SJCRH30 (cell line): Measurements from ENCODE around the gene TAS2R39. TPM values are rescaled to one million over a fixed set of nuclear protein-coding genes. Genes with fewer than 3 reads are reported as not detected.
A peak's percentile ranks its signal among the peaks of the same experiment; 100 is the strongest.
"Not testable (repeated sequence)": the region's sequence is repeated elsewhere in the genome, so short reads cannot be mapped to it uniquely, and the experiment has no call there.

Source experiments
- DNase-seq, 2 experiments: peaks; one replicate each; pipeline ENCODE4 v3.0.0-alpha.2; 2015 to 2020
- H3K27ac ChIP-seq: fragments of 250-450 bp; sonication (Bioruptor Pico); 2 replicates; pipeline ENCODE4 v1.5.1; 2020; ENCODE audit warnings: mild to moderate bottlenecking, moderate library complexity
- H3K27me3 ChIP-seq: fragments of 250-450 bp; sonication (Bioruptor Pico); 2 replicates; pipeline ENCODE4 v1.5.1; 2020; ENCODE audit warnings: mild to moderate bottlenecking, moderate library complexity
- H3K36me3 ChIP-seq: fragments of 250-450 bp; sonication (Bioruptor Pico); 2 replicates; pipeline ENCODE4 v1.5.1; 2020; ENCODE audit warnings: mild to moderate bottlenecking, moderate library complexity
- H3K4me1 ChIP-seq: fragments of 250-450 bp; sonication (Bioruptor Pico); 2 replicates; pipeline ENCODE4 v1.5.1; 2020; ENCODE audit warnings: mild to moderate bottlenecking, moderate library complexity
- H3K4me3 ChIP-seq: fragments of 250-450 bp; sonication (Bioruptor Pico); 2 replicates; pipeline ENCODE4 v1.5.1; 2020; ENCODE audit warnings: mild to moderate bottlenecking, moderate library complexity
- H3K9me3 ChIP-seq: fragments of 250-450 bp; sonication (Bioruptor Pico); replicated peaks from 2 replicates; pipeline ENCODE4 v1.5.1; 2020; ENCODE audit warnings: mild to moderate bottlenecking, moderate library complexity
- total RNA-seq: library from RNA; depleted of rRNA; stranded (reverse); fragments of >200 nt; shearing (Covaris generic); gene quantifications from 2 replicates; pipeline ENCODE4 v1.2.3, GENCODE V29; 2014

Gene TAS2R39
- total RNA-seq, 1 experiment from 2014 or later: not detected

DNA sequence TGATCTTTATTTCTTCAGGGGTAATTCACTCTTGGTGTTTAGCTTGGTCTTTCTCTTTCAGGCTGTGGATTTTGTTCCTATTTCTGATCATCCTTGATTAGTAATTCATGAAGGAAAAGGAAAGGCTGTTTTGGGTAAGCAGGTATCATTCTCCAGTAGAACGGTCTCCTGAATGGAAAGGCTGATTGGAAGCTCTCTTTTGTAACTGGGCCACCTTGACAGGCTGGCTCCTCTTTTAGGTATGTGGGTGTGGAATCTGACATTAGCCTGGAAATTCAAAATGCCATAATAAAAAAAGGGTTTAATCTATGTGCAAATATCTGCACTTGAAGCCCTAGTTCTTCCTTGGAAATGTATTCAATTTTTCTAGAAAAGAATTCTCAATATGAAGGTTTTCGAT is 18.9 kb downstream of the TAS2R39 start:
- H3K36me3 ChIP-seq: no peaks in the 10 kb centered on the region
- H3K9me3 ChIP-seq: no peaks in the 10 kb centered on the region
- no peak for DNase-seq
- H3K27me3 ChIP-seq: no peaks in the 10 kb centered on the region
- peaks cover 3% of the 10 kb centered on the region; the same call in 1 of the 2 replicates for H3K4me1 ChIP-seq
- H3K27ac ChIP-seq: no peak overlapping the region
- H3K4me3 ChIP-seq: no peak overlapping the region

DNA sequence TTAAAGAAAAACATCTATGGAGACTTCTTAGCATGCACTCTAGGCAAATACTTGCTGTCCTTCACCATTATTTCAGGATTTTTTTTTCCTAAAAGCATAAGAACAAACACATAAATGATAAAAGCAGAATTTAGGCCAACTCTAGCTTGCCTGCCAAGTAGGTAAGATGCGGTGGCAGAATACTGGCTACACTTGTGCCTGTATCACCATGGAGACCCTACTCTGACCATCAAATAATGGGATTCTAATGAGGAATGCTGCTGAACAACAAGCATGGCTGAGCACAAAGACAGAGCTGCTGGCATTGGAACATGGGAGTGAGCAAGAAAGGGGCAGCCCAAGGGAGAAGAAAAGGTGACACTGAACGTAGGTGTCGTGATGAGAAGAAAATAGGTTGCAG is 20.2 kb downstream of the TAS2R39 start:
- Histone ChIP-seq H3K9me3 (no peaks in the 10 kb centered on the region), H3K27ac (no peak overlapping the region), H3K27me3 (no peaks in the 10 kb centered on the region), H3K4me1 (peaks cover 3% of the 10 kb centered on the region; the same call in 1 of the 2 replicates), H3K36me3 (no peaks in the 10 kb centered on the region), H3K4me3 (no peak overlapping the region)
- DNase-seq: no peak

DNA sequence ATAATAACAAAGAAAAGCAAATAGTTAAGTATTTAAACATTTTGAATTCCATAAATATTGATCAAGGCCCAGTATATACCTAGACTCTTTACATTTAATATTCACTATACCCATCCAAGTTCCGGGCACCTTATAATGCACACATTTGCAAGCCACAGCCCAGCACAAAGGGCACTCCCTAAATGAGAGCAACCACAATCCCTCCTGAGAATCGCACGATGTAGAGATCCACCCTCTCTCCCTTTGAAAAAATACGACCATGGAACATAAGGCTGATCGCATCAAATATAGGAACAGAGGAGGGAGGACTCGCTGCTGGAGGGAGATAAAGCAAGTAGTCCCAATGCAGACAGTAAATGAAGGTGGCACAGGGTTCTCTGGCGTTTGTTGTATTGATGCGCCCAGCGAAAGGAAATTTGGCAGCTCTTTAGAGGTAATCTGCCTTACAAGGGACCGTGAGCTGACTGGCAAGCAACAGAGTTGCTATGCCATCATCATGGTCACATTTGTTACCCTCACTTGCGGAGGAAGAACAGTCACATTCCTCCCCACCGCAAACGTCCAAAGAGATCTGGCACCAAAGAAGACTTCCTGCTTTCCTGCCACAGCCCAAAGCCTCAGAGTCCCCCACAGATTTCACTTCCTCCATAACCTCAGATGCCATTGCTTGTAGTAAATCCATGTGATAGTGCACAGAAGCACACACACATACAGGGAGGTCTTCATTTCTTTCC is 22.5 kb downstream of the TAS2R39 start:
- H3K4me3 ChIP-seq: no peak overlapping the region
- peak; percentile 6 to 26 for DNase-seq
- peaks cover 3% of the 10 kb centered on the region; the same call in 1 of the 2 replicates for H3K4me1 ChIP-seq
- no peaks in the 10 kb centered on the region for H3K36me3 ChIP-seq
- no peak overlapping the region for H3K27ac ChIP-seq
- H3K9me3 ChIP-seq: no peaks in the 10 kb centered on the region
- H3K27me3 ChIP-seq: peaks cover 4% of the 10 kb centered on the region; the same call in 1 of the 2 replicates

DNA sequence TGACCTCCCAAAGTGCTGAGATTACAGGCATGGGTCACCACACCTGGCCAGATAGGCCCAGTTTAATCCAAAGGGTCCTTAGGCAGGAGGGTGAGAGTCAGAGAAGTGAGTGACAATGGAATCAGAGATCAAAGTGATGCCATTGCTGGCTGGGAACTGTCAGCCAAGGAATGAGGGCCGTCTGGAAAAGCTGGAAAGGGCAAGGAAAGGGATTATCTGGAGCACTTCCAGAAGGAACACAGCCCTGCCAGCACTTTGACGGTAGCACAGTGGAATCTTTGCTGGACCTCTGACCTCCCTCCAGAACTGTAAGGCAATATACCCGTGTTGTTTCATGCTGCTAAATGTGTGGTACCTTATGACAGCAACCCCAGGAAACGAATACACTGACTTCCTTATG is 27.3 kb downstream of the TAS2R39 start:
- H3K27me3 ChIP-seq: peaks cover 4% of the 10 kb centered on the region; the same call in 1 of the 2 replicates
- DNase-seq: no peak
- H3K36me3 ChIP-seq: no peaks in the 10 kb centered on the region
- H3K27ac ChIP-seq: no peak overlapping the region
- H3K9me3 ChIP-seq: no peaks in the 10 kb centered on the region
- H3K4me3 ChIP-seq: no peak overlapping the region
- peaks cover 3% of the 10 kb centered on the region; the same call in 1 of the 2 replicates for H3K4me1 ChIP-seq

DNA sequence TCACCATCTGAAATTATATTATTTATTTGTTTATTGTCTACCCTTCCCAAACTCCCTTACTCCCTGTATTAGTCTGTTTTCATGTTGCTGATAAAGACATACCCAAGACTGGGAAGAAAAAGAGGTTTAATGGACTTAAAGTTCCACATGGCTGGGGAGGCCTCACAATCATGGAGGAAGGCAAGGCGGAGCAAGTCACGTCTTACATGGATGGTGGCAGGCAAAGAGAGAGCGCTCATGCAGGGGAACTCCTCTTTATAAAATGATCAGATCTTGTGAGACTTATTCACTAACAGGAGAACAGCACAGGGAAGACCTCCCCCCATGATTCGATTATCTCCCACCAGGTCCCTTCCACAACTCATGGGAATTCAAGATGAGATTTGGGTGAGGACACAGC is 30.3 kb downstream of the TAS2R39 start:
- H3K9me3 ChIP-seq, DNase-seq, H3K27me3 ChIP-seq, H3K4me3 ChIP-seq, H3K36me3 ChIP-seq, H3K27ac ChIP-seq, H3K4me1 ChIP-seq: not testable (repeated sequence)

DNA sequence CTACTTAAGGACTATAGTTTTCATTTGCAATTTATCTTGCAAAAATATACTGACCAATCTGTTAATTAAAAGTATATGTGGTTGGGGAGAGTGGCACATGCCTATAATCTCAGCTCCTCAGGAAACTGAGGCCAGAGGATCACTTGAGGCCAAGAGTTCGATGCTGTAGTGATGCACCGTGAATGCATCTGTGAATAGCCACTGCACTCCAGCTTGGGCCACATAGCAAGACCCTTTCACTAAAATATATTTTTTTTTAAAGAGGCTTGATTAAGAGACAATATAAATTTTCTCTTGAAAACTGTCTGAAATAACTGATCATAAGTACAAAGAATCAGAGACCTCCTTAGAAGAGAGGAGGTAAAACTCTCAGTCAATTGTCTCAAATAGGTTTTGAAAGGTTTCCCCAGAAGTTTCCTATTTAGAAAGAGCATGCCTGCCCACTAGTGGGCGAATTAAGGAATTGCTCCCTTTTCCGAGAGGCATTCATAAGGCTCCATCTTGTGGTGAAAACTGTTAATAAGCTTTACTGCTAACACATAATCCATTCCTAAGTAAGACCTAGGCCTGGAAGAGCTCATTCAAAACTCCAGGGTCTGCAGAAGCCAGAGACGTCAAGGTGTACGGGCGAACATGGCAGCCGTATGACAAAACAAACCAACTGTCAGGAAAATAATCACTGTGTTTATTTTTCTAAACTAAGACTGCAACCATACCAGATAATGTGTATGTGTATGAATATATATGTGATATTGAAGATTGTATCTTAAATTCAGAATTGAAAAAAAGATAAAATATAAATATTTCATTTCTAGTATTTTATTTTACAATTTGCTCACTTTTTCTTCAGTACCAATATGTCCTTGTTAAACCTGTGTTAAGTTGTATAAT is 31.8 kb downstream of the TAS2R39 start:
- H3K4me1 ChIP-seq: no peaks in the 10 kb centered on the region

DNA sequence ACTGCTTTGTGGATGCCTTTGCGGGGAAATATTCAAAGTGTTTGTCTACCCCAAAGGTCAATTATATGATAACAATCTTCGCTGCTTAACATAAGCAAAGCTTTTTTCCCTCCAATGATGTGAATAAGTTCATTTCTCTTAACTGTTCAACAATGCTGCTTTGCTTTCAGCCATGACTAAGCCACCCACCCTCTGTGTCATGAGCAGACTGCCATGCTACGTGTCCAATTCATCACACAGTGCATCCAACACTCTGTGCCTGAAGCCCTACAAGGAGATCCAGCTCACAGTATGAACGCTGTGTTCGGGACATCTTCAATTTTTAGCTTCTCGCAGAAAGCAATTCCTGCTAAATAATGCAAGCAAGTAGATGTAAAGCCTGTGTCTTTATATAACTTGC is 32.9 kb downstream of the TAS2R39 start:
- H3K9me3 ChIP-seq: no peaks in the 10 kb centered on the region
- no peaks in the 10 kb centered on the region for H3K4me1 ChIP-seq
- H3K36me3 ChIP-seq: no peaks in the 10 kb centered on the region
- H3K27me3 ChIP-seq: peaks cover 4% of the 10 kb centered on the region; the same call in 1 of the 2 replicates
- no peak overlapping the region for H3K4me3 ChIP-seq
- H3K27ac ChIP-seq: no peak overlapping the region
- DNase-seq: no peak

More for the DNA sequence above, 31.8 kb downstream of the TAS2R39 start:
- peak; percentile 46 to 92 for DNase-seq
- H3K9me3 ChIP-seq: no peaks in the 10 kb centered on the region
- no peaks in the 10 kb centered on the region for H3K36me3 ChIP-seq
- 0 out of 2 replicates have a peak, but pooled peaks cover under 1% of the 10 kb centered on the region for H3K27me3 ChIP-seq
- H3K27ac ChIP-seq: no peak overlapping the region
- H3K4me3 ChIP-seq: no peak overlapping the region

DNA sequence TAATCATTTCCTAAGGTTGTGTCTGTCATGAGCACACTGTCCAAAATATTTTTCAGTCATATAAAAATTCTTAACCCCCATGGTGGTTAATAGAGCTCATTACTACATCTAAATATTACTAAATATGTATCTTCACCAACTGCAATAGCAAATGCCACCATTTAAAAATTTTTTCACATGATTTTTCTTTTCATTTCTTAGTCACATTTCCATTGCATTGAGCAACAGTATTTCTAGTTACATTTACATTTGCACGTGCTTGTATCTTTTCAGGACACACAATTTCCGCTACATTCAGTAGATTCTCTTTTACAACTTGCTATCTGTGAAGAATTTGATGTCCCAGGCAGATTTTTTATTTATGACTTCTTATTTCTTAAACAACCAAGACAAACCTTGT is 33.5 kb downstream of the TAS2R39 start:
- no peak overlapping the region for H3K4me3 ChIP-seq
- H3K27me3 ChIP-seq: peaks cover 5% of the 10 kb centered on the region; the same call in 1 of the 2 replicates
- no peak overlapping the region for H3K27ac ChIP-seq
- no peaks in the 10 kb centered on the region for H3K36me3 ChIP-seq
- no peaks in the 10 kb centered on the region for H3K4me1 ChIP-seq
- no peaks in the 10 kb centered on the region for H3K9me3 ChIP-seq
- DNase-seq: no peak

DNA sequence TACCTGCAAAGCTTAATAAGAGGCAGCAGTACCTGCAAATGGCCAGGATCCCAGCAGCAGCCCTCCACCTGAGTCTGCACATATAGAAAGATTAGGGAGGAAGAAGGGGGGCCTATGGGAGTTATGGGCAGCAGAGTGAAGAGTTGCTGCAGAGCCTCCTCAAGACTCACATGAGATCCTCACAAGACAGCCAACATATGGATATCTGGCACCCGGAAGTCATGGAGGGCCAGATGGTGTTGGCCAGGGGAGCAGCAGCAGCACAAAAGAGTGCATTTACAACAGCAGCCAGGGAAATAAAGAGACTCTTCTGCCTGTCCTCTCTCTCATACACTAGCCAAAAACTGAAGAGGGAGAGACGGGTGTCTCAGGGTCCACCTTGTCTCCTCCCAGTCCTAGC is 34.6 kb downstream of the TAS2R39 start:
- Histone ChIP-seq H3K36me3 (no peaks in the 10 kb centered on the region), H3K4me1 (no peaks in the 10 kb centered on the region), H3K27me3 (peaks cover 13% of the 10 kb centered on the region; the same call in 1 of the 2 replicates), H3K4me3 (no peak overlapping the region), H3K9me3 (no peaks in the 10 kb centered on the region), H3K27ac (no peak overlapping the region)
- no peak for DNase-seq

DNA sequence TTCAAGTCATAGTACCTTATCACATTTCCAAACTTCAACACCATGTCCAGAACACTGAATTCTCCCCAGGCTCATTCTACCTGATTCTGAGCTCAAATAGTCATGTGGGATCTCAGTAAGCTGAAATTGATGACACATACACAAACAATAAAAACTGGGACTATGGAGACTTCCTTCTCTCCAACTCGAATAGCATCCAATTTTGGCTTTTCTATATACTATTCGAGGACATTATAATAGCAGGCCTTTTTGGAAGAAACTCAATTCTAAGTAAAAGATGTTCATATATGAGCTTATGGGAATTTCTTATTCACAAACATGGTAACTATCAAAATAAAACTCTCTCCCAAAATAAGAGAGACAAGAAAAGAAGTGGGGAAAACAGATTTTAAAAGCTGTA is 38.1 kb downstream of the TAS2R39 start:
- Histone ChIP-seq H3K27me3 (peaks cover 16% of the 10 kb centered on the region), H3K9me3 (no peaks in the 10 kb centered on the region), H3K36me3 (no peaks in the 10 kb centered on the region), H3K4me3 (no peak overlapping the region), H3K4me1 (no peaks in the 10 kb centered on the region), H3K27ac (no peak overlapping the region)
- no peak for DNase-seq

DNA sequence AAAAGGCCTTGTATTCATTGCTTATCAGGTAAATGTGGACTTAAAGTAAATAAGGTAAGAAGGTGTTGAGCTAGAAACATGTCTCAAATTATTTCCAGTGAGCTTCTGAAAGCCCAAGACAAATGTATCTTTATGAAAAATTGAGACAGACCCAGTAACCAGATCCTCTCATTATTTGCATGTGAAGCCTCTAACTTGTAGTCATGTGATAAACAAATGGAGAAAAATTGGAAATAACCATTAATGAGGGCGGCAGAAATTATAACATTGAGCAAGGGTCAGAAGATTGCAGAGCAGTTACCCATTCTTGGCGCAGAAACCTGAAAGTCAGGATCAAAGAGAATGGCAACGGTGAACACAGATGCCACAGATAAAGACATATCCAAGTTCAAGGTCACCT is 38.5 kb downstream of the TAS2R39 start, which contains the start of gene TAS2R40:
TSS of gene TAS2R40 (plus strand) at position 301 of the 400 bp plus-strand sequence. CDS start at position 343, 42 bp downstream.
- Histone ChIP-seq H3K9me3 (no peaks in the 10 kb centered on the region), H3K36me3 (no peaks in the 10 kb centered on the region), H3K27ac (no peak within 1 kb of the TSS), H3K4me1 (no peaks in the 10 kb centered on the region), H3K4me3 (no peak within 1 kb of the TSS), H3K27me3 (peaks cover 16% of the 10 kb centered on the region)
- DNase-seq: no peak

DNA sequence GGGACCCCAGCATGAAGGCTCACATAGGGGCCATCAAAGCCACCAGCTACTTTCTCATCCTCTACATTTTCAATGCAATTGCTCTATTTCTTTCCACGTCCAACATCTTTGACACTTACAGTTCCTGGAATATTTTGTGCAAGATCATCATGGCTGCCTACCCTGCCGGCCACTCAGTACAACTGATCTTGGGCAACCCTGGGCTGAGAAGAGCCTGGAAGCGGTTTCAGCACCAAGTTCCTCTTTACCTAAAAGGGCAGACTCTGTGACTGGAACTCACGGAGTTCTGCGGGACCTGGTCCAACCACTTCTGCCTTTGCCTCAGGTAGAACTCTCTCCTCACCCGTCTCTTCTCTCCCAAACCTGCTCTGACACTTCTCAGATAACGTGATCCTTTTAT is 39.6 kb downstream of the TAS2R39 start:
- Histone ChIP-seq H3K36me3 (no peaks in the 10 kb centered on the region), H3K27me3 (peaks cover 16% of the 10 kb centered on the region), H3K4me3 (no peak overlapping the region), H3K4me1 (no peaks in the 10 kb centered on the region), H3K27ac (no peak overlapping the region), H3K9me3 (no peaks in the 10 kb centered on the region)
- no peak for DNase-seq

DNA sequence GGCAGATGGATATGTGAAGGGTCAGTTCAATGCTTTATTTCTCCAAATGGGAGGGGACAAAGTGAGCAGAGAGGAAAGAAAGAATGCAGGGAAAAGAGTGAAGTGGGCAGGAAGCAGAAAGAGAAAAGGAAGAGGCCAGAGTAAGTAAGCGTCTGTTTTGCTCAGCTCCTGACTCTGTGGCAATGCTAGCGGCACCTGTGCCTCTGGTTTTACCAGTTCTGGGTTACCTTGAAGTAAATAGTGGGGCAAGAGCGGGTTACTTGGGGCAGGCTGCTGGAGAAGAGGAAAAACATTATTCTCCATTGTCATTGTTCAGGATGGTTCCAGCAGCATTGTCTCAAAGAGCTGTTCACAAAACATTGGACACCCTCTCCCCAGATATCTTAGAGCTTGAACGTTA is 40.6 kb downstream of the TAS2R39 start:
- peaks cover 16% of the 10 kb centered on the region for H3K27me3 ChIP-seq
- H3K36me3 ChIP-seq: no peaks in the 10 kb centered on the region
- H3K27ac ChIP-seq: no peak overlapping the region
- no peaks in the 10 kb centered on the region for H3K9me3 ChIP-seq
- no peaks in the 10 kb centered on the region for H3K4me1 ChIP-seq
- H3K4me3 ChIP-seq: no peak overlapping the region
- no peak for DNase-seq

DNA sequence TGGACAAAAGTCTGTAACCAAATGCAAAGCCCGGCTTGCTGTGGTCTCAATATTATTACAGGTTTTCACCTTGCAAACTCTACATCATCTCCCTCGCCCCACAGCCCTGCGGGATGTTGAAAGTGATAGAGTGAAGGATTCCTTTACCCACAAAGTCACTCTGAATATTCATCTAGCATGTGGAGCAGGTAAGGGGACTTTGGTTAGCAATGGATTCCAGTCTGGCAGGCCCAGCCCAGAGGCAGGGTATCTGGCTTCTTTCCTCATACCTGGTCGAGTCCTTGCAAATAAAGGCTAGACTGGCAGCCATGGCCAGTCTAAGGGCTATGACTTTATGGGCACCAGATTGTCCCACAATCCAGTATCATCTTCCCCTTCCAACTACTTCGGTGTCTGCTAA is 41.8 kb downstream of the TAS2R39 start:
- DNase-seq: no peak
- Histone ChIP-seq H3K27ac (no peak overlapping the region), H3K27me3 (peaks cover 16% of the 10 kb centered on the region), H3K4me1 (no peaks in the 10 kb centered on the region), H3K36me3 (no peaks in the 10 kb centered on the region), H3K9me3 (no peaks in the 10 kb centered on the region), H3K4me3 (no peak overlapping the region)

DNA sequence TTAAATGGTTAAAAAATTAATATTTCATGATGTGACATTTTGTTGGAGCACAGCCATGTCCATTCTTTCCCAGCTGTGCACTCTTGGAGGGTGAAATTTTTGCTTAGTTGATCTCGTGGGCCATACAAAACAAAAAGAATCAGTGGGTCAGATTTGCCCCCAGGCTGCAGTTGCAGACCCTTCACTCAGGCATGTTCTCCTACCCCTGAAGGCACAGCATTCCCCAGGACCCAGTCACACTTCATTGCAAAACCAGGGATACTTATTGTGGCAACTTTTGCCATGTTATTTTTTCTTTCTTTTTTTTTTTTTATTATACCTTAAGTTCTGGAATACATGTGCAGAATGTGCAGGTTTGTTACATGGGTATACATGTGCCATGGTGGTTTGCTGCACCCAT is 44.6 kb downstream of the TAS2R39 start:
- H3K9me3 ChIP-seq: no peaks in the 10 kb centered on the region
- no peak for DNase-seq

More for the DNA sequence above, 44.6 kb downstream of the TAS2R39 start:
- H3K4me3 ChIP-seq: no peak overlapping the region
- peaks cover 3% of the 10 kb centered on the region for H3K27me3 ChIP-seq
- H3K27ac ChIP-seq: no peak overlapping the region
- no peaks in the 10 kb centered on the region for H3K4me1 ChIP-seq
- no peaks in the 10 kb centered on the region for H3K36me3 ChIP-seq
